CMK (cell line): Measurements from ENCODE around the gene NUDT17.
"Not testable (repeated sequence)": the region's sequence is repeated elsewhere in the genome, so short reads cannot be mapped to it uniquely, and the experiment has no call there.

Experiments used
- DNase-seq: peaks from one replicate; pipeline ENCODE4 v3.0.0-alpha.2; 2010; ENCODE audit warnings: low read depth

NUDT17 gene, protein sequence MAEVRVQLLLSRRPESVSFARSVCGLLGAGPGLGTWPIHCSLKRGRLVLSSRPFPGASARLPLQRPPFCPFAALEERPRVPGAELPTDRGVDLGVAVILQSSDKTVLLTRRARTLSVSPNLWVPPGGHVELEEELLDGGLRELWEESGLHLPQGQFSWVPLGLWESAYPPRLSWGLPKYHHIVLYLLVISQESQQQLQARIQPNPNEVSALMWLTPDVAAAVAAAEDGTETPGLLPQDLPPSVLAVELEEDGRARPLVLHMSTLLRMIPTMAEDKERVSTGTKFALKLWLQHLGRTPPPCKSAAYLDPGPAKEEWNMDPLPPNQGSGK

DNA sequence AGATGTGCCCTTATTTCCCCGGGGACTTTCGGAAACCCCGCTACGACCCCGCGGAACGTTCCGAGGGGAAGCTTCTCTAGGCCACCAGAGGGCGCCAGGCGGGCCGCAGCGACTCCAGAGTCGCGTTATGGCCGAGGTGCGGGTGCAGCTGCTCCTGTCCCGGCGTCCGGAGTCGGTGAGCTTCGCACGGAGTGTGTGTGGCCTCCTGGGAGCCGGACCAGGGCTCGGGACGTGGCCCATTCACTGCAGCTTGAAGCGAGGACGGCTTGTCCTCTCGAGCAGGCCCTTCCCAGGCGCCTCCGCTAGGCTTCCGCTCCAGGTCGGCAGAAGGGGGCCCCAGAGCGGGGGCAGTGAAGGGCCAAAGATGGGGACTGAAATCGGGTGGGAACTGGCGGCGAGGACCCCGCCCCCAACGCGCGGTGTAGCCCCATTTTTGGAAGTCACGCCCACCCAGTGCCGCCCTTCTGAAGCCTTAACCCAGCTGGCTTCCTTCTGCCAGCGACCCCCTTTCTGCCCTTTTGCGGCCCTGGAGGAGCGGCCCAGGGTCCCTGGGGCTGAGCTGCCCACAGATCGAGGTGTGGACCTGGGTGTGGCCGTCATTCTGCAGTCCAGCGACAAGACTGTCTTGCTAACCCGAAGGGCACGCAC is at the start of gene NUDT17:
TSS of gene NUDT17 (plus strand) at position 117 of the 648 bp plus-strand sequence. CDS start at position 128, 11 bp downstream.
- peak; percentile 56 for DNase-seq

DNA sequence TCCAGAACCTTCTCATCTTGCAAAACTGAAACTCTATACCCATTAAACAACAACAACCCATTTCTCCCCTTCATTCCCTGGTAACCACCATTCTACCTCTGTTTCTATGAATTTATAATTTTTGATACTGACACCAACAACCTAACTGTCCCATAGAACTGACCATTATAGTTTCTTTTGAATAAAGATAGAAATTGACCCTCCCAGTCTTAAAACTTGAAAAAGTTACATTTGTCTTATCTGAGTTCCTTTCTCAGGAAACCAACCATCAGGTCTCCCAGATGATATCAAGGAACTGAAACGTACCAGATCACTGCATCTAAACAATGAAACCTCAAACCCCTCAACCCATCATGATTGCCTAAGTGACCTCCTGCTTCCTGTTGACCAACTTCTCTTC is 48.7 kb upstream of the NUDT17 start:
- no peak for DNase-seq

DNA sequence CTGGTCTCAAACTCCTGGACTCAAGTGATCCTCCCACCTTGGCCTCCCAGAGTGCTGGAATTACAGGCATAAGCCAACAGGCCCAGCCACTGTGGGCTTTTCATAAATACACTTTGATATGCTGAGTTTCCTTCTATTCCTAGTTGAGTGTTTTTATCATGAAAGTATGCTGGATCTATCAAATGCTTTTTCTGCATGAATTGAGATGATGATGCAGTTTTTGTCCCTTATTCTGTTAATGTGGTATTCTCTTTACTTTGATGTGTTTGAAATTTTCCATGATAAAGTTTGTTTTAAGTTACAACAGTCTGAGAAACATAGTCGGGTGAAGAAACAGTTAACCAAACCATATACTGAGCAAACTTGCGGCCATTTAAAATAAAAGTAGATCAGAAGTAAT is 45.6 kb upstream of the NUDT17 start:
- no peak for DNase-seq

DNA sequence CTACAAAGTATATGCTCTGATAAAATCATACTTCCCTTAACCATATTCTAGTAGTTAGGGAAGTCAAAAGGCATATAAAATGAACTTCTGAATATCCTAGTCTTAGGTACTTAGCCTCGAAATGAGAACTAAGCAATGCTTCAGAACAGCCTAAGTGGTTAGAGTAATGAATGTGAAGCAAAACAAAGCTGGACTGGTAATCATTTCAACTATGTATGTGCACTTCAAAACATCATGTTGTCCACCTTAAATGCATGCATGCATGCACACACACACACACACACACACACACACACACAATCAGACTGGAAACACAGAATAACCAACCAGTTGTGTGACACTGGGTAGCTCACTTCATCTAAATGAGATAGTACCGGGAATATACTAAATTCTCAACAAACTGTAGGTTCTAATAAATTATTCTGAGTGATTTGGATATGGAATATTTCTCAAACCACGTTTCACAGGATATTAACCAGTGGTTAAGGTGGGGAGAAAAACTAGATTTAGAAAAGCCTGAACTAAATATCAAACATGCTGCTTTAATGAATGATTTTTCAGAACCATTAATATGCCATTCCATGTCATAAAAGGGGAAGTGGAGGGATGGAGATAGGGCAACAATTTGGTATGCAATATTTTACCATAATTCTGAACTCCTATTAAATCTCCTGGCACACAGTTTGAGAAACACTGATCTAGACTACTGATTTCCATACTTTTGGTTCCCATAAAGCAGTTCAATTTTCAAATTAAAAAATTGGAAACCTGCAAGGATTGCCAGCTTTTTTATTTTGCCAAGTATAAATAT is 41.0 kb upstream of the NUDT17 start:
- no peak for DNase-seq

DNA sequence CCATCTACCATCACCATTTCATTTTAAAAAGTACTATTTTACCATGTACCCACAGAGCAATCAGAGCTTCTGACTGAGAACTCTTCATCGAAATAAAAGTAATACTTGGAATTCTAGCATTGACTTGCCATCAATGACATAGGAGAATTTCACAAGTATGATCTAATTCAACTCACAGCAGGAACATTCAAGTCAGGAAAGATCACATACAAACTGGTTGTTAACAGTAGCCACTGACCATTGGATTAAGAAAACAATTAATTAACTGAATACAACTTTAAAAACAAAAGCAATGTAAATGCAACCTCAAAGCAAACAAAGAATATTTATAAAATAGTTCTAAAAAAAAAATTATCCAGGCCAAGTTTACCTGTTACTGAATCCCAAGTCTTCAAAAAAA is 40.4 kb upstream of the NUDT17 start:
- no peak for DNase-seq

DNA sequence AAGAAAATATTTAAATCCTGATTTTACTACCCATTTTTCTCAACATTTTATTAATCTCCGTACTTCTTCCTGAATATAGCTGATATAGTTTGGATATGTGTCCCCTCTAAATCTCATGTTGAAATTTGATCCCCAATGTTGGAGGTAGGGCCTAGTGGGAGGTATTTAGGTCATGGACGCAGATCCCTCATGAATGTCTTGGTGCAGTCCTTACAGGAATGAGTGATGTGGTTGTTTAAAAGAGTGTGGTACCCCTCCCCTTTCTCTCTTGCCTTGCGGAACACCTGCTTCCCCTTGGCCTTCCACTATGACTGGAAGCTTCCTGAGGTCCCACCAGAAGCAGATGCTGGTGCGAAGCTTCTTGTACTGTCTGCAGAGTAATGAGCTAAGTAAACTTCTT is 39.0 kb upstream of the NUDT17 start:
- no peak for DNase-seq

DNA sequence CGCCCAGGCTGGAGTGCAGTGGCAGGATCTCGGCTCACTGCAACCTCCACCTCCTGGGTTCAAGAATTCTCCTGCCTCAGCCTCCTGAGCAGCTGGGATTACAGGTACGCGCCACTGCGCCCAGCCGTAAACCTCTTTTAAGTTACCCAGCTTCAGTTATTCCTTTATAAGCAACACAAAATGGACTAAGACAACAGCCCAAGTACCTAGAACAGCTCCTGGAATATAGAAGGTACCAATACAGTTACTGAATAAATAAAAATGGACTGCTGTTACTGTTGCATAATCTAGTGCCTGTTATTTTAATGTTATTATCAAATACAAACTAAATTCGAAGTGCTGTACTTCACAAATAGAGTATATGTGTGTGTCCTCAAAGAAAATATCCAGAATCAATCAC is 38.6 kb upstream of the NUDT17 start:
- DNase-seq: no peak

DNA sequence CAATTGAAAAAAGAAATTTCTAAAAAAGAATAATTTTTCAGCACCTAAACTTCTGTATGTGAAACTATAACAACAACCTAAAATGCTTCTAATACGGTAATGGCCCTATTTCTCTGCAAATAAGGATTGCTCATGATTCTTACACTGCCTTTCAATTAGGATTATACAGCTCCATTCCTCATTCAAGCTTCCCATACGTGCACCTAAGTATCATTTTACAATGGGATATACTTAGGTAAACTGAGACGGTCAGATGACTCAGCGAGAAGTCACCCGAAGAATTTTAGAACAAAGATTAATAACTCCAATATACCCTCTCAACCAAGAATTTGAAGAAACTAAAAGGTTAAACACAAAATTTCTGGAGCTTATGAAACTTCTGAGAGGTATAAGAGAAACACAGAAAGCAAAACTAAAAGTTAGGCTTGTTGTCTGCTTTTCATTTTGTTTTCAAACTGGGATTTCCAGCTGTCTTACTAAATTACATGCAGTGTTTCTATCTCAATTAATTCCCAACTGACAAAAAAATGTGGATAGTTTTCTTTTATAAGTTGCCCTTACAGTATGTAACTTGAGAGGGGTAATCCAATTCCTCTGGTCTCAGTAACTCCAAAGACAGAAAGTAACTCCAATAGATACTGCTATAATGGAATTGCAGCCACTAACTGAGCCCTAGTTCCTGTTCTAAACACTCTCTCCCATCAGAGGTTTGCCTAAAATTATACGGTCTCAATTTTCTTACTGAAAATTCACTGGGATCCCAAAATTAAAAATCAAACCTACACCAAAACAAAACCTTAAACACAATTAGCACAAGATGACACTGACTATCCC is 32.2 kb upstream of the NUDT17 start:
- DNase-seq: not testable (repeated sequence)

DNA sequence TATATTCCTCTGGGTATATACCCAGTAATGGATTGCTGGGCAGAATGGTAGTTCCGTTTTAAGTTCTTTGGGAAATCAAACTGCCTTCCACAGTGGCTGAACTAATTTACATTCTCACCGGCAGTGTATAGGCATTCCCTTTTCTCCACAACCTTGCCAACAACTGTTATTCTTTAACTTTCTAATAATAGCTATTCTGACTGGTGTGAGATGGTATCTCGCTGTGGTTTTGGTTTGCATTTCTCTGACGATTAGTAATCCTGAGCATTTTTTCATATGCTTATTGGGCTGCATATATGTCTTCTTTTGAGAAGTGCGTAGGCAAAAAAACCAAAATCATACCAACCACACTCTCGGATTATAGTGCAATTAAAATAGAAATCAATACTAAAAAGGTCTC is 27.3 kb upstream of the NUDT17 start:
- not testable (repeated sequence) for DNase-seq

DNA sequence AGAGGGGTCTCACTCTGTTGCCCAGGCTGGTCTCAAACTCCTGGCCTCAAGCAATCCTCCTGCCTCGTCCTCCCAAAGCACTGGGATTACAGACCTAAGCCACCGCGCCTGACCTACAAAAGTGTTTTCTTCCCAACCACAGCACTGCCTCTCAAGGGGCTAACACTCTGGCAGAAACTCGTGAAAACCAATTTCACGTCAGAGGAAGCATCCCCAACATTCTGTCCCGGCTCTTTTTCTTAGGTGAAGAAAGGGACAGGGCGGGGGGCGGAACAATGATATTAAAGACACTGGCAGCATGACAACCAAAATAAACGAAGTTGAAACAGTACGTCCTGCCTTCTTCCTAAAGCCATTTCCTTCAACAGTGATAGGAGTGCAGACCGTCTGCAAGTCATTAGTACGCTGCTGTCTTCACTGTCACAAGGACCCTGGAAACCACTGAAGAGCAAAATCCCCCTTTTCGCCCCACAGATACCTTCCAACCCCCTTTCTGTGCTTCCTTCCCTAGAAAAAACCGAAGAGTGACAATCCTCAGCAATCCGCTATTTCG is 22.6 kb upstream of the NUDT17 start:
- not testable (repeated sequence) for DNase-seq

DNA sequence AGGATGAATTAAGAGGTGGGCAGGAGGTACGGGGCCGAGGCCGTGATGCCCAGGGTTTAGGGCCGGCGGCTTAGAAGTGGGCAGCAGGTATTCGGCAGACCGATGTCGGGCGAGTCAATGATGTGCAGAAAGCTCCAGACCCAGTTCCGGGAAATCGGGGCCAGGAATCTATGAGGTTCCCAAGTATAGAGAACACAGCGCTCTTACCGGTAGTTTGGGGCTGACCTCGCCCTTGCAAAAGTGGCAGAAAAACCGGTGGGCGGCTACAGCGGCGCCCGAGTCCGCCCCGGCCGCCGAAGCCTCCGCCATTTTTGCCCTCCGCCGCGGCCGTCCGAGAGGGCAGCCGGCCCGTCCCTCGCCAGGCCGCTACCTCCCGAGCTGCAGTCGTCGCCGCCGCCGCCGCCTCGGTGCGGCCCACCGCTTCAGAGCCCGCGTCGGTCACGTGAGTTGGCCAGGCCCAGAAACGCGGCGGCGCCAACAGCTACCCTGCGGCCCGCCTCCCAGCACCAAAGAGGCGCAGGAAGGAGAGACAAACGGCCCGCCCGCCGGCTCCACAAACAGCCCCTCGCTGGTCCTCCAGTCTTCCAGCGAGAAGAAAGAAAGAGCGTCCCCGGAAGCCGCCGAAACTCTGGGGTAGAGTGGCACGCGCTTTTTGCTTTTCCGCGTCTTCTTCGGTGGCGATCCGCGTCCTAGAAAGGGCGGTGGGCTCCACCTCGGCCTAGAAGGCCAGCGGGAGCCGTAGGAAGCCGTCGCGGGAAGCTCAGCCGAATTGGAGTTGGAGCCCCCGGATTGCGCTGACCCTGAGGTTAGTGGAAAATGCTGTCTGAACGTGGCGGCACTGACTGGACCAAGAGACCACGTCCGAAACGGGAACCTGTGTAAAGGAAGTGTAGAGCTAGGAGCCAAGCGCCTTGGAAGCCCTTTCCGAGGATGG is 21.6 kb upstream of the NUDT17 start, which contains the start of the genes POLR3C and RNF115:
TSS of gene POLR3C (plus strand) at position 636 of the 934 bp plus-strand sequence. CDS start 1,577 bp downstream, outside the sequence.
TSS of gene RNF115 (minus strand) at position 531 of the 934 bp plus-strand sequence. CDS start at position 309, 222 bp downstream.
- DNase-seq: peak; percentile 80

DNA sequence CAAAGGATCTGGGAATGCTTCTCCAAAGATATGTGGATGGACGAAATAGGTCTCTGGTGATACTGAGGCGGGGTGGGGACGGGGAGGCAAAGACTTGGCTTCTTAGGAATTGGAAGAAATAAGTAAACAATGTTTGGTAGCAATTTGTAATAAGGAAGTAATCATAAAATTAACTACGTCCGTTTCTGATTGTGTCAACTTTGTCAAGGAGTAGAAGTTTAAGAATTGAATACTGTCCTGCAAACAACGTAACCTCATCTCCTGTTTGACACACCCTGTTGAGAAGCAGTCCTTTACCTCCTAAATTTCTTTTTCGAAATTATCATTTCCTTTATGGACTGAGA is 21.0 kb upstream of the NUDT17 start:
- DNase-seq: no peak

DNA sequence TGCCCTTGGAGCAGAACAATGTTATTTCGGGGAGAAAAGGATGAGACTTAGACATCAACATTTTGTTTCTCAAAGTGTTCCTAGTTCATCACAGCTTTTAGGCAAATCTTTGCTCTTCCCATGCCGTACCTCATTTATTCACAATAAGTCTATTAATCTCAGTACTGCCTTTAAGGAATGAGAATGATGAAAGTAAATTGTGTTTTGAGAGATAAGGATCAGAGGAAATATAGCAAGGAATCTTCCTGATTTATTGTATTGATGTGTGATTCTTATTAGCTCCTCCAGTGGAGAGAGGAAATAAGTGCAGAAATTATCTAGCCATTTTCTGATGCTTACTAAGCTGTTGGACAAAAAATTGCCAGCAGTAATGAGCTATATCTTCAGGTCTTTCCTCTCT is 19.4 kb upstream of the NUDT17 start:
- no peak for DNase-seq

DNA sequence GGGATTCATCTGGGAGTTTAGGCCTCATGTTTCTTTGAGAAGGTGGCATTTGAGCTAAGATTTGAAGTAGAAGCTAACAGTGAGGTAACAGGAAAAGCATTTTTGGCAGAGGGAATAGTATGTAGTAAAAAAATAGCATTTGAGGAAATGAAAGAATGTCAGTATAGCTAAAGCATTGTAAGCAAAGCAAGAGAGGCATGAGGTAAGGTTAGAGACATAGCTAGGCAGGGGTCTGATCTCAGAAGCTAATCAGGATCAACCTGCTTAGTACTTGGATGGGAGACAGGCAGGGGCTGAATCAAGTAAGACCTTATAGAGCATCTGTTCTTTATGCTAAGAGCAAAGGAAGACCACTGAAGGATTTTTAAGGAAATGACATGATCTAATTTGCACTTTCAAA is 17.5 kb upstream of the NUDT17 start:
- no peak for DNase-seq

DNA sequence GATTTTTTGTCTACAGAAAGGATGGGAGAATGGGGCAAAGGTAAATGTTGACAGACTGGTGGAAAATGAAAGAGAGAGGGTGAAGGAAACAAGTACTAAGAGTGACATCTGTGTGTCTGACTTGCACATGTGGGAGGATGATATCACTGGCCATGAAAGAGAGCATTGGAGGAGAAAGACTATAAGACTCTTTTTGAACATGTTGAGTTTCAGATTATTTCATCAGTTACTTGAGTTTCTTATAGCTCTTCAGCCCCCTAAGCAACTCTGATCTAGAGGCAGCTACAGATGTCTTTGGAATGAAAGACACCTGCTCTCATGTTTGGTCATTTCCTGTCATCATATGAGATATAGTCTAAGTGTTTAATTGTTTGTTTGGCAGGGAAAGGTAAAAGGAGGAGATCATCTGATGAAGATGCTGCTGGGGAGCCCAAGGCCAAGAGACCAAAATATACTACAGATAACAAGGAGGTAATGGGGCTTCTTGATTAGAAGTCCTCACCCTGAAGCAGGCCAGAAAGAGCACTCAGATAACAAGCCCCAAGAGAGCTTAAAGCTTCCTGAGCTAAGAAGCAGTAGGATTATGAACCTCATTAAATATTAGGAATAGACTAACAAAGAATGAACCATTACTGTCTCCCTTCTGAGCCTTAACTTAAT is 16.9 kb upstream of the NUDT17 start:
- DNase-seq: no peak

DNA sequence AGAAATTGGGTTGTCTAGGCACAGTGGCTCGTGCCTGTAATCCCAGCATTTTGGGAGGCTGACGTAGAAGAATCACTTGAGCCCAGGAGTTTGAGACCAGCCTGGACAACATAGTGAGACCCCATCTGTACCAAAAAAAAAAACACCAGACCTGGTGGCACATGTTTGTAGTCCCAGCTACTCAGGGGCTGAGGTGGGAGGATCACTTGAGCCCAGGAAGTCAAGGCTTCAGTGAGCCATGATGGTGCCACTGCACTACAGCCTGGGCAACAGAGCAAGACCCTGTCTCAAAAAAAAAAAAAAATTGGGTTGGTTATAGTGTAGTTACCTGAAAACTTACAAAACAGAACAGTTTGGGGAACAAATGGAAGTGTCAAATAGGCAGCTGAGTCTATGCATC is 14.6 kb upstream of the NUDT17 start:
- not testable (repeated sequence) for DNase-seq

DNA sequence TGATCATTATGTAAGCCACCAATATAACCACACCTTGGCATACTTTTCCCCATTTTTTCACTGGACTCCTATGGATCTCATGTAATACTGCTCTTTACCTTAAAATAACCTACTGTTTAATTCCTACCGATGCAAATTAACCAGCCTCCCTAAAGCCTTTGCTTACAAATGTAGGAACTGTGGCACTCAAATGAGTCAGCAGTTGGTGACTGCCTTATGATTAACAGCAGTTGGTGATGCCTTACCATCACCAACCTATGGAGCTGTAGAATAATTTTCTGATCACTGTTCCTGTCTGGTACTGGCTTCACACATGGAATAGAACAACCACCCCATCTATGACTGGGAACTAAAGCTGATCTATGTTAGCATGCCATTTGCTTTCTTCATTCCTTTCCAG is 7.8 kb upstream of the NUDT17 start:
- DNase-seq: no peak

DNA sequence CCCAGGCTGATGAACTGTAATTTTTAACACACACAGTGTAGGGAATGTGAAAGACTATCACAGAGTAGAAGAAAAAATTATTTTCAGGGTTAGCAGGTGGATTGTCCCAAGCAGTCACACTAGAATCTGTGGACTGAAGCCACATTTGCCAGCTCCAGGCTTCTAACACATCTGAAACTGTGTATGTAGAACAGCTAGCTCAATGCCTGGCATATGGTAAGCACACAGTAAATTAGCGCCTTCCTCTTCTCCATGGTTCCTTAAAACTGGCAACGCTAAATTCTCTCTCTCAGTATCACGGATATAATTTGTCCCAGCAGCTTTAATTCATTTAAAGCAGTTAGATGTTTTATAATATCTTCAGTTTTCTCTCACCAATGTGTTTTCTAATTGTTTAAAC is 2.4 kb upstream of the NUDT17 start:
- no peak for DNase-seq

DNA sequence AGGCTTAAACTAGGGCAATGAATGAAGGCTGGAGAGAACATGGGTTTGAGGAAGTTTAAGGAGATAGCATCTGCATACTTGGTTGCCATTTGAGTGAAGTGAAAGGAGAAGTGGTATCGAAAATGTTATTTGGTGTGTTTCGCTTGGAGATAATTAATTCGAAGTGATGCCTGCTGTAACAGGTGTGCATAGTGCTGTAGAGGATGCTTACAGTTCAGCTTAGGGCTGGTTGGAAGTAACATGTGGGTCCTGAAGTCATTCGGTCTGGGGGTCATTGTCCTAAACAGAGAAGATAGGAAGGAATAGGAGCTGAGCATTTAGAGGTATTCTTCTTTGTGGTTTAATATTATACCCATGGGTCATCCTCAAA is 301 bp upstream of the NUDT17 start:
- no peak for DNase-seq

DNA sequence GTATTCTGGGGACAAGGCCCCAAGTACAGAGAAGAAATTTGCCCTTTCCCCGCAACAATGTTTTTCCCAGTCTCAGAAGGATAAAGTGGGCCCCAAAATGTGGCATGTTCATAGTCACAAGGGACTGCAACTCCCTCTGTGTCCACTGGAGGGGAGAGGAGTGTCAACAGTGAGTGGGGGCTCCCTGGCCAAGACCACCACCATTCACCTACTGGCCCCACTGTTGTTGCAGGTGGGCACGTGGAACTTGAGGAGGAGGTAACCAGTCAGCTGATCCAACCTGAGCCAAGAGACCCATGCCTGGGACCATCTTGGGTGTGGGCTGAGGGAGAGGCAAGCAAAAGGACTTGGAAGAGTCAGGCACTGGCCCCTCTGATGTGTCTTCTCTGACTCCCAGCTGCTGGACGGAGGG is 777 bp downstream of the NUDT17 start:
- peak; percentile 33 for DNase-seq
